Activated T-cell treated with anti-CD3 and anti-CD28 coated beads, Interleukin-2, amount 50 U/mL, for 4 hours (primary cell): ENCODE data around the gene LRRK1. TPM values are rescaled to one million over a fixed set of nuclear protein-coding genes. Genes with fewer than 3 reads are reported as not detected.

Experiments used
- ATAC-seq, 2 donors: fragments of 200-7000 bp; cut with Tn5 transposase; one replicate each; pipeline ENCODE4 v1.10.0; 2021
- DNase-seq: peaks from one replicate; pipeline ENCODE4 v3.0.0-alpha.2; 2020
- H3K27me3 Mint-ChIP-seq: one replicate; pipeline ENCODE4 v1.8.0; 2021; ENCODE audit warnings: low read depth, mixed read lengths
- H3K36me3 Mint-ChIP-seq: one replicate; pipeline ENCODE4 v1.8.0; 2022; ENCODE audit warnings: mixed read lengths; ENCODE audit not compliant: insufficient read depth
- H3K4me1 Mint-ChIP-seq: one replicate; pipeline ENCODE4 v1.8.0; 2021; ENCODE audit warnings: low read depth, mixed read lengths
- H3K4me3 Mint-ChIP-seq: one replicate; pipeline ENCODE4 v1.8.0; 2021; ENCODE audit warnings: mild to moderate bottlenecking, moderate library complexity, mixed read lengths
- H3K9me3 Mint-ChIP-seq: one replicate; pipeline ENCODE4 v1.8.0; 2021; ENCODE audit warnings: mixed read lengths
- total RNA-seq, 3 donors: library from RNA; stranded (reverse); gene quantifications; one replicate each; pipeline ENCODE4 v1.2.1, GENCODE V29; 2021

The LRRK1 gene
- total RNA-seq, 3 donors from 2014 or later = 0.55 to 1.8 (median 1.6) TPM

GRCh38 chr15:101003081-101003480 is 83.9 kb downstream of the LRRK1 start:
- no peak for DNase-seq
- peaks cover 3% of the 10 kb centered on the region for H3K9me3 Mint-ChIP-seq
- peaks cover 9% of the 10 kb centered on the region for H3K4me1 Mint-ChIP-seq
- peaks cover 6% of the 10 kb centered on the region for H3K27me3 Mint-ChIP-seq
- no peak overlapping the region for H3K4me3 Mint-ChIP-seq
- no peaks in the 10 kb centered on the region for H3K36me3 Mint-ChIP-seq
- no peak for ATAC-seq

- Mint-ChIP-seq H3K36me3 (no peaks in the 10 kb centered on the region), H3K27me3 (peaks cover 6% of the 10 kb centered on the region), H3K4me3 (no peak overlapping the region), H3K4me1 (peaks cover 15% of the 10 kb centered on the region), H3K9me3 (peaks cover 3% of the 10 kb centered on the region)
- ATAC-seq (no peak), DNase-seq (no peak)
These were observed 84.5 kb downstream of the LRRK1 start for GRCh38 chr15:101003706-101004105.

- Mint-ChIP-seq H3K4me3 (no peak overlapping the region), H3K4me1 (peaks cover 19% of the 10 kb centered on the region), H3K36me3 (no peaks in the 10 kb centered on the region), H3K9me3 (peaks cover 3% of the 10 kb centered on the region), H3K27me3 (peaks cover 6% of the 10 kb centered on the region)
- ATAC-seq (no peak), DNase-seq (no peak)
These were observed 85.3 kb downstream of the LRRK1 start for GRCh38 chr15:101004500-101004899.

GRCh38 chr15:101004986-101005747 is 86.0 kb downstream of the LRRK1 start:
- H3K27me3 Mint-ChIP-seq = peaks cover 3% of the 10 kb centered on the region
- peaks cover 3% of the 10 kb centered on the region for H3K9me3 Mint-ChIP-seq
- ATAC-seq (no peak), DNase-seq (no peak)
- no peak overlapping the region for H3K4me3 Mint-ChIP-seq
- H3K36me3 Mint-ChIP-seq = no peaks in the 10 kb centered on the region
- peaks cover 19% of the 10 kb centered on the region for H3K4me1 Mint-ChIP-seq

GRCh38 chr15:101006931-101007691 is 88.0 kb downstream of the LRRK1 start:
- peak; percentile 64 to 70 for ATAC-seq
- Mint-ChIP-seq H3K36me3 (no peaks in the 10 kb centered on the region), H3K27me3 (peaks cover 3% of the 10 kb centered on the region), H3K9me3 (peaks cover 3% of the 10 kb centered on the region), H3K4me3 (peak overlapping the region; percentile 85), H3K4me1 (peaks cover 19% of the 10 kb centered on the region)
- DNase-seq = peak; percentile 53

- peak; percentile 92 to 96 for ATAC-seq
- H3K4me1 Mint-ChIP-seq = peaks cover 19% of the 10 kb centered on the region
These were observed 89.3 kb downstream of the LRRK1 start for GRCh38 chr15:101008158-101009139.

GRCh38 chr15:101009176-101009575 is 90.0 kb downstream of the LRRK1 start:
- H3K36me3 Mint-ChIP-seq = no peaks in the 10 kb centered on the region
- no peak for ATAC-seq
- peaks cover 3% of the 10 kb centered on the region for H3K9me3 Mint-ChIP-seq
- DNase-seq = no peak
- peaks cover 3% of the 10 kb centered on the region for H3K27me3 Mint-ChIP-seq
- H3K4me3 Mint-ChIP-seq = no peak overlapping the region
- H3K4me1 Mint-ChIP-seq = peaks cover 19% of the 10 kb centered on the region

More at GRCh38 chr15:101008158-101009139, 89.3 kb downstream of the LRRK1 start:
- Mint-ChIP-seq H3K9me3 (peaks cover 3% of the 10 kb centered on the region), H3K36me3 (no peaks in the 10 kb centered on the region), H3K4me3 (peak overlapping the region; percentile 85), H3K27me3 (peaks cover 3% of the 10 kb centered on the region)
- DNase-seq = peak; percentile 90

- DNase-seq = no peak
- H3K27me3 Mint-ChIP-seq = peaks cover 3% of the 10 kb centered on the region
- peaks cover 19% of the 10 kb centered on the region for H3K4me1 Mint-ChIP-seq
- H3K4me3 Mint-ChIP-seq = no peak overlapping the region
- no peaks in the 10 kb centered on the region for H3K36me3 Mint-ChIP-seq
- H3K9me3 Mint-ChIP-seq = no peaks in the 10 kb centered on the region
- no peak for ATAC-seq
These were observed 91.6 kb downstream of the LRRK1 start for GRCh38 chr15:101010781-101011180.

- Mint-ChIP-seq H3K27me3 (peaks cover under 1% of the 10 kb centered on the region), H3K9me3 (no peaks in the 10 kb centered on the region), H3K4me1 (peaks cover 12% of the 10 kb centered on the region), H3K4me3 (no peak overlapping the region), H3K36me3 (no peaks in the 10 kb centered on the region)
- no peak for DNase-seq
- ATAC-seq = no peak
These were observed 93.4 kb downstream of the LRRK1 start for GRCh38 chr15:101012326-101013200.

- Mint-ChIP-seq H3K4me1 (peaks cover 9% of the 10 kb centered on the region), H3K9me3 (no peaks in the 10 kb centered on the region), H3K36me3 (no peaks in the 10 kb centered on the region), H3K27me3 (no peaks in the 10 kb centered on the region), H3K4me3 (no peak overlapping the region)
- DNase-seq (no peak), ATAC-seq (no peak)
These were observed 94.0 kb downstream of the LRRK1 start for GRCh38 chr15:101013201-101013550.

- peaks cover under 1% of the 10 kb centered on the region for H3K4me1 Mint-ChIP-seq
- ATAC-seq = no peak
- DNase-seq = no peak
These were observed 94.9 kb downstream of the LRRK1 start for GRCh38 chr15:101013769-101014675.

GRCh38 chr15:101014921-101015841 is 96.0 kb downstream of the LRRK1 start:
- Mint-ChIP-seq H3K4me3 (no peak overlapping the region), H3K36me3 (no peaks in the 10 kb centered on the region), H3K27me3 (no peaks in the 10 kb centered on the region), H3K9me3 (no peaks in the 10 kb centered on the region), H3K4me1 (no peaks in the 10 kb centered on the region)
- ATAC-seq = peak; percentile 56 to 73
- DNase-seq = peak; percentile 67

More at GRCh38 chr15:101013769-101014675, 94.9 kb downstream of the LRRK1 start:
- Mint-ChIP-seq H3K36me3 (no peaks in the 10 kb centered on the region), H3K27me3 (no peaks in the 10 kb centered on the region), H3K4me3 (no peak overlapping the region), H3K9me3 (no peaks in the 10 kb centered on the region)
